Ecto neural progenitor cell (in vitro differentiated cells): ENCODE data around the gene SIK2.

Experiments used
- DNase-seq: peaks from one replicate; pipeline ENCODE4 v3.0.0-alpha.2; 2018; ENCODE audit warnings: low spot score

SIK2 gene

DNA sequence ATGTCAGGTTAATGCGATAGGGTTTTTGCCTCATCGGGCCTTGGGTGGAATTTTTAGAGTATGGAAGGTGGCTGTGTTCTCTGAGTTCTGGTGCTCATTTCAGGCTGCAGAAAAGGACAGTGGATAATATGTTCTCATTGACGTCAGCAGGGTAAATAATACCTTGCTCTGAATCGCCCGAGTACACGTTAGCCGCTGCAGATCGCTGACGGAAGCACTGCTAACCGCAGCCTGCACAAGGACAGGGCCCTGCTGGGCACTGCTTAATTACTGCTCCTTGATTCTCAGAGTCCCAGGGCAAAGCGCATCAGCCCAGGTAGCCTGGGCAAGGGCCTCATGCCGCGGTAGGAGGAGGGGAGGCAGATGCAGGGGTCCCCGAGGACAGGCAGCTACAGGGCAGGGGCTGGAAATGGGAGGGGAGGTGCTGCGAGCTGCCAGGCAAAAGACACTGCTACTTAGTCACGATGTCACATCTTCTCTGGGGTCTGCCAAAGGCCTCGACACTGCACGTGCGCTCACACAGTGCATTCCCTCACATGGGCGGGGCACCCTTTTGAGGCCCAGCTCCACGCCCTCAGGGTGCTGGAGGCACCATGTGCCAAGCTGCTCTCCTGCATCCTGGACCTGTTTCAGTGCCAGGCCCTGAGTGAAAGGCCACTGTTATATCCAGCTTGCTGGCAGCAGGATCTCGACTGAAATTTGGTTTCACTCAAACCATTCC lies 128.8 kb downstream of the SIK2 start:
- no peak for DNase-seq

DNA sequence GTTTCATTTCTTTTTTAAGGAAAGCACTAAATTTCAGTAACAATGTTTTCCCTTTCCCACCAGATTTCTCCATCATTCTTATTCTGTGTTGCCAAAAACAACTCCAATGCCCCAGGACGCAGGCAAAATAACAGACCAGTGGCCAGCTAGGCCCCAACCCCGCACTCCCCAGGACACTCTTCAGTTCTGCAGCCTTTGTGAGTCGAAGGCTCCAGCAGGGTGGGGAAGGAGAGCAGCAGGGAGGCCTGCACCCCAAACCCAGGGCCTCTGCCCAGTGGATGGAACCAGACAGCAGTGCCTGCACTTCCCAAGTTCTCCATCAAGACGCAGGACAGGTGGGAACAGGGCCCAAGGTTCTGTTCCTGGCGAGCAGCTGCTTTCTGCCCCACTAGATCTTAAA lies 129.6 kb downstream of the SIK2 start:
- DNase-seq: no peak

DNA sequence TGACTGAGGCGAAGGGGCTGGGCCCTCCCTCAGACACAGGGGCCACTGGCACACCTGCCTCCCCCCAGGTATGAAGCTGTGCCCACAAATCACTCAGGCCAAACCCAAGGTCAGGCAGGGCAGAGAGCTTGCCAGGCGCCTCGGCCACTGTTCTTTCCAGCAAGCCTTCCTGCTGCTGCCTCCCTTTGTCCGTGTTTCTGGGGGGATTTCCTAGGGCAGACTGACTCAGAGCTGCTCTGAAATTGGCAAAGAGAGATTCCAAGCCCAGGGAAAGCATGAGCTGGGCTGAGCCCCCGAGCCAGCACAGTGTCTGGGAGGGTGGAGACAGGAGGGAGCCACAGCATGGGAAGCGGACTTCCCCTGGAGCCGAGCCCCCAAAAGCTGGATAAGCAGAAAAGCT lies 130.8 kb downstream of the SIK2 start:
- no peak for DNase-seq

DNA sequence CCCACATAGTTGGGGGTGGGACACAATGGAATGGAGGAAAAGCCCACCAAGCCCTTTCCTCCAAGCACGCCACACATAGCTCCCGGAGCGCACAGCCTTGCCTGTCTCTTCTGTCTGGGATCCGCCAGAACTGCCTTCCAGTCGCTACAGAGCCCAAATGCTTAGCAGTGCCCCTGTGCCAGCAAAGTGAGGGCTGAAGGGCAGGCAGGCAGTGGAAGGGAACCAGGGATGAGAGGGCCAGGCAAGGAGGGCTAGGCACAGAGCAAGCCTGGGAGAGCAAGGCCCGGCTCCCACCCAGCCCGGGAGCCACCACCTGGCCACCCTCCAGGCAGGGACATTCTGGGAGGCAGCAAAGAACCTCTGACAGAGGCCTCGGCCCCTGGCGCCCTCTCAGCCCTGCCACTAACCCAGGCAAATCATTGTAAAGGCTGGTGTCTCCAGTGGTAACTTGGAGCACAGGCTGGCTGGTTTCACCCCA lies 131.4 kb downstream of the SIK2 start:
- no peak for DNase-seq

DNA sequence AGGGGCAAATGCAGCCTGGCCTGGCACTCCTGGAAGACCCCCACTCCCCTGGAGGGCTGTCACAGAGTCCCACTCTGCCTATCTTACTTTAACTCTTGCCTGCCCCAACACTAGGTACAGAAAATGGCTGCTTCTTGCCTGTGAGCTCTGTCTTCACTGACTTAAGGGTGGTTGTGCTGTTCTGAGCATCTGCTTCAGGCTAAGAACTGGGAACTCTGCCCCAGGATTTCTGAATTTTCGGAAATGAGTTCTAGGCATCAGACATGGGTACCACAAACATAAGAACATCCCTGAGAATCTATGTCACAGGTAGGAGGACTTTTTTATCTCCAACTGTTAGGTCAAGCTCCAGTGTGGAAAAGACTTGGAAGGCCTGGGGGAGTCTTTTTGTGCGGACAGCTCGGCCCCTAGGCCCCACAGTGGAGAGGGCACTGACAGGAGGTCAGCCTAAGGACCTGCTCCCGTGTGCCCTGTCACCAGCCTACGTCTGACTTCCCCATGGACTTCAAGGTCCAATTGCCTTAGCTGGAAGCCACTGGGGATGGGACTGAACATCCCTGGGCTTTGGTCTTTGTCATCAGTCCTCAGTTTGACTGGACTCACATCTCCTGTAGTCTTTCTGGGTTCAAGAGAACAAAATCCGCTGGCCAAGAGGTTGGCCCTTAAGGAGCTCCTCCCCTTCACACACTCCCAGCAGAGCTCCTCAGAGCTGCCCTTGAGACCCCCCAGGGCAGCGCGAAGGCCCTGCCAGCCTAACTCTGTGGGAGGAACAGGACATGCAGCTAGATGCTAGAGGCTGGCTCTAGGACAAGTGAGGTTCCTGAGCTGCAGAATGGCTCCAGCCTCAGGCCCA lies 132.1 kb downstream of the SIK2 start:
- no peak for DNase-seq

DNA sequence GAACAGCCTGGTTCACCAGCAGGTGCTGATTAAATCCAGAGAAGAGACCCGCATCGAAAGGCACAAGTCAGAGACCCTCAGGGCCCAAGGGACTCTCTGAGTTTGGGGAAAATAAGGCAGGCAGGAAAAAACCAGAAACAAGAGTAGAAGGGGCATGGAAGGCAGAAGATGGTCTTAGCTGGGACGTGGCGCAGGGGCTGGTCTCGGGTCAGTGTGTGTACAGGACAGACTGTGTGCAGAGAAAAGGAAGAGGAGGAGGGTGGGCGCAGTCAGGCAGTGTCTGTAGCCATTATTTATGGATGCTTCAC lies 132.7 kb downstream of the SIK2 start:
- DNase-seq: no peak

DNA sequence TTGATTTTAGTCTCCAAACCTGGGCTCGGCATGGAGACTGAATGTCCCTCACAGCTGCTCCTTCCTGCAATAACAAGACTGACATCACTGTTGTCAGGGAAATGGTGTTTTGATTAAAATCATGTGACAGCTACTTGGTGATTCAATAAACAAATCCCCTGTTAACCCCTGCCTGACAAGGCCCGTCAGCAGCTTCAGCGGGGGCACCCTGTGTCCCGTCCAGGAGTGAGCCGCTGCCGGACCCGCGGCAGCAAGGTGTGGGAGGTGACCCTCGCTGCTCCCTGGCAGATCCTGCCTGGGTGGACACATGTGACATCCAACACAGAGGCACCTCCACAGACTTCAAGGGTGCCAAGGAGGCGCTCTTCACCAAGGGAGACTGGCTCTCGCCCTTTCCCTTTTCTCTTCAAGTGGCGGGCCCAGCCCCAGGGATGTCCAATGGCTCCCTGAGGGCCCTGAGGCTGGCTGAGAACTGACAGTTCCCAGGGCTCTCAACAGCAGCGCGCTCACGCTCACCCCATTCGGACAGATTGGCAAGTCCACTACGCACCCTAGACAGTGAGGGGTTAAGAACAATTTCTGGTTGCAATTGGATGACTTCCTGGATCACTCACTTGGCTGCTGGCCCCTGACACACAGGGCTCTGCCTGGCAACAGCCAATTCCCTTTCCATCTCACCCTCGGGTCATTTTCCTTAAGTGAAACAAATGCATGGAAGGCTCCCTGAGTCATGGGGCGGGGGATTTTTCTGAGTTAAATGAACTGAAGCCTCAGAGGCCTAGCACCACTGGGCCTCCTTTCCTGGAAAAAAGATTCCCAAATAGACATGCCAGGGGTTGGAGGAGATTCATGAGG lies 133.2 kb downstream of the SIK2 start:
- no peak for DNase-seq

DNA sequence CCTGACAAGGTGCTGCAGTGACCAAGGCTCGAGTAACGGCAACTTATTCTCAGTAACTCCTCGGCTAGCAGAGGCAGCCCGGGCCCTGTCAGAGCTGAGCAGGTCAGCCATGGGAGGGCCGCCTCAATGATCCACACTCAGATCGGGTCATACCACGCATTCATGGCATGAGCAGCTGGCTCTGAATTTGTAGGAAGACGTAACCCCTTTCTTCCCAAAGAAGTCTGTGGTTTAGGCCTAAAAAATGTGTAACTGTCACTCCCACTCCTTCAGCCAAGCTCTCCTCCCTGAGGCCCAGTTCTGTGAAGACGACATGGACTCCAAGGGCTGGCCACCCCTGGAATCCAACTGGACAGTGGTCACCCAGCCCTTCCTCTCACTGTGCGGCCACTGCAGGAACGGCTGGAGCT lies 133.9 kb downstream of the SIK2 start:
- DNase-seq: no peak

DNA sequence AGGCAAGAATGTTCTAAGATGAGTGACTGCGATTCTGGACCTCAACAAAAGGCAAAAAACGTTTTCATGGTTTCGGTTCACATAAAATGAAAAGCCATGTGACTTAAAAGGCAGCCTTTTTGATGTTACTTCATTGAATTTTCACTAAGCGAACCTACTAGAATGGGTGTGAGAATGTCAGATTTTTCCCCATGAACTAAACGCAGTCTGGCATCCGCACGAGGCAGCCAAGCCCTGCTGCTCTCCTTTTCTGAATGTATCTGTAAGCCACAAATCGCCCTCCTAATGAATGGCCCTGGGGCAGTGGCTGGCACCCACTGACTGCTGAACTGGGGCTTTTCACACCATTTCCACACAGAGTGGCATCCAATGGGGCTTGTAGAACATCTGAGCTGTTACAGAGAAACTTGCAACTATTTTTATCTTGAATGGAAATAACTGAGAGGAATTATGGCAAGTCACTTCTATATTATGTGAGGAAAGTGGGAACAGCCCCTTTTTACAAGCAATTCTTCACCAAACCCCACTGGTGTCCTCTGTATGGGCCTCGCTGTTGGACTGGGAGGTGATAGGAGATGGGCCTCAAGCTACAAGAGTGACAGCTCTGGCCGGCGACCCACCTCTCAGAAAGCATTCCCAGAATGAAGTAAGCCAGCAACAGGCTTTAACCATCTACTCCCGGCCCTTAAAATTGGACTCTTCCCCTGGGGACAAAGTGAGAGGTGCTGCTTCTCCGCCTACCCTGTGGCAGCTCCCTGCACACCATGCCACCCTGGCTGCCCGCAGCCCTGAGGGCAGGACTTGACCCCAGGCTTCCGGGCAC lies 134.6 kb downstream of the SIK2 start:
- DNase-seq: no peak

DNA sequence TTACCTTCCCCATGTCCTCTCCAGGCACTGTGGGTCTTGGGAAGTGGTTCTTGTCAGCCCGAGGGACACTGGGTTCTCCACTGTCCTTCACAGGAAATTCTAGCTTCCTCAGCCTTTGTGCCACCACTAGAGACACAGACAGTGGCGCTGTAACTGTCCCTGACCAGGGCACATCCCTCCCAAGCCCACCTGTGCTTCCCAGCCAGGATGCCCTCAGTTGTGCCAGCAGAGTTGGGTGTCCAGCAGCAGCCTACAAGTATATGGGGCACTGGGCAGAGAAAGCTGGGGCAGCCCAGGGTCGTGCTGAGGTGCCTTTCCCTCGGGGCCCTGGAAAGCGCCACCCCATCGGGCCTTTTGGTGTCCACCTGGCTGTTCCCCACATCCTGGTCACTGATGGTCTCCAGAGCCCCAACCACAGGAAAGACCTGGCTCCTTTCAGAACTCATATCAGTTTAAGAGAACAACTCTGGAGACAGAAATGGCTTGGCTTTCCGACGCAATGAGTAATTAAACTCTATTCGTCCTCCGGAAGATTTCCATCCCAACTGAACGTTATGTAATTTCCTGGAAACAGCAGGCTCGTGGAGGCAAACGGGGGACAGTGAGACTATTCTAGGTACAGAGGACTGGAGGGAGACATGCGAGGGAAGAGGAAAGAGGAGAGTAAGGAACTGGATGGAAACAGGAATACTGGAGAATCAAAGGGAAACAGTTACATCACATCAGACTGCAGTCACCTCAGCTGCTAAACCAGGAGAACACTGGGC lies 135.4 kb downstream of the SIK2 start:
- no peak for DNase-seq

DNA sequence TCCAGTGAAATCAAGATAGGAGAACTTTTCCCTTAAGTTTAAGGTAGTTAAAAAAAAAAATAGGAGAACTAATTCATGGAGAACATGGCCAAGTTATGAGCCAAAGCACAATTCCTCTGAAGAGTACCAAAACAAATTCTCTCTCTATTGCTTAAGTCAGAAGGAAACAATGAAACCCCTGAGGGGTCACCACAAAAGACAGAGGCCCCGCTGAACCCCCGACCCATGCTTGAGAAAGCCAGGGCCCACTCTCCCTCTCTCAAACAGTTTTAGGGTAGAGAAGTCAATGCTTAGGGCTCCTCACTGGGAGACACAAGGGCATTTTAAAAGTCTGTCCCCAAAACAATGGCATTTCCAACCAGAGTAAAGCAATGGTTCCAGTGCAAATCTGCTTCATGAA lies 137.1 kb downstream of the SIK2 start:
- no peak for DNase-seq

DNA sequence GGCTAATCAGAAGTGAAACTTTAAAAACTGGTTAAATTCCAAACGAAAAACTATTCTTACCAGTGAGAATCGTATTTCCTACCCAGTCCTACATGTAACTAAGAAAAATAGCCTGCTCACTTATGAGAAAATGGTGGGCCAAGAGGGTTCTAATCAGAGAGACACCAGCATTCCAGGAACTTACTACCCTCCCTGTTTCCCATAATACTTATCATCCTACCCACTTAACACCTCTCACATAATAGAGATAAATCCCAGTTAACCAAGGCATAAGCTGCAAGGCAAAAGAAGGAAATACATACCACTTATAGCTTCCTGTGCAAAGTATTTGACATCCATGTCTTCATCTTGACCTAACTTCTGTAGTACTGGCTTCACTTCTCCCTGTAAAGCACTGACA lies 139.5 kb downstream of the SIK2 start:
- no peak for DNase-seq

DNA sequence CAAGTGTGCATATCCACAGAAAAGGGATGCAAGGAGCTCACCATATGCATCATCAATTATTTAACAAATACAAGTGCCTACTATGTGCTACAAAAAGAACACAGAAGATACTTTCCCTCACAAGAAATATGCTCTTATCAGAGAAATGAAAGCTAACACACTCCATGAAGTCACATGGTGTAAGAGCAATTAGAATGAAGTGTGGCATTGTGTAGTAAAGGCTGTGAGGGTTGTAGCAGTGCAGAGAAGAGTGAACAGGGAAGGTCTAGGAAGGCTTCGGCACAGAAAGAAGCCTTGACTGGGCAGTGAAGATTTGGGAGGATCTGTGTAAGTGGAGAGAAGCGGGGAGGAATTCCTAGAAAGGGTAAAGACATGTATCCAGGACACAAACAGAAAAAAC lies 141.5 kb downstream of the SIK2 start:
- no peak for DNase-seq

DNA sequence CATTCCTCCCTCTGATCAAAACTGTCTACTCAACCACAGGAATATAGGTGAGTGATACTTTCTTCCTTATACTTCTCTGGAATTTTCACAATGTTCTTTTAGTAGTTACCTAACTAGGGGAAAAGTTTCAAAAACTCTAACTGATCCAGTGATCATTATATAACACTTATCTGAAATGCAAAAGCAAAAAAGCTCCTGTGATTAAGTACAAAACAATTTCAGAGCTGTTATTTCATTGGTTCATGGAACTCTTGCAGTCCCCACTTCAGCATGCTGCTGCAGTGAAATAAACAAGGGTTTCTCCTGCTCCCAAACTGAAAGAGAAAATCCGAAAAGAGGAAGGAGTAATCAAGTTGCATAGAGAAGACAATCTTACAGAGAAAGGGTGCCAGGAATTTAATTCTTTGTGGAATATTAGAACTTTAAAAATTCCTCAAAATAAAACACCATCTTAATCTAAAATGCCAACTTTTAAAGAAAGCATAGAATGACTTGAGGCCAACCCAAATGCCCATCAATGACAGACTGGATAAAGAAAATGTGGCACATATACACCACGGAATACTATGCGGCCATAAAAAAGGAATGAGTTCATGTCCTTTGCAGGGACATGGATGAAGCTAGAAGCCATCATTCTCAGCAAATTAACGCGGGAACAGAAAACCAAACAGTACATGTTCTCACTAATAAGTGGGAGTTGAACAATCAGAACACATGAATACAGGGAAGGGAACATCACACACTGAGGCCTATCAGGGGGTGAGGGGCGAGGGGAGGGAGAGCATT lies 143.7 kb downstream of the SIK2 start:
- DNase-seq: no peak

DNA sequence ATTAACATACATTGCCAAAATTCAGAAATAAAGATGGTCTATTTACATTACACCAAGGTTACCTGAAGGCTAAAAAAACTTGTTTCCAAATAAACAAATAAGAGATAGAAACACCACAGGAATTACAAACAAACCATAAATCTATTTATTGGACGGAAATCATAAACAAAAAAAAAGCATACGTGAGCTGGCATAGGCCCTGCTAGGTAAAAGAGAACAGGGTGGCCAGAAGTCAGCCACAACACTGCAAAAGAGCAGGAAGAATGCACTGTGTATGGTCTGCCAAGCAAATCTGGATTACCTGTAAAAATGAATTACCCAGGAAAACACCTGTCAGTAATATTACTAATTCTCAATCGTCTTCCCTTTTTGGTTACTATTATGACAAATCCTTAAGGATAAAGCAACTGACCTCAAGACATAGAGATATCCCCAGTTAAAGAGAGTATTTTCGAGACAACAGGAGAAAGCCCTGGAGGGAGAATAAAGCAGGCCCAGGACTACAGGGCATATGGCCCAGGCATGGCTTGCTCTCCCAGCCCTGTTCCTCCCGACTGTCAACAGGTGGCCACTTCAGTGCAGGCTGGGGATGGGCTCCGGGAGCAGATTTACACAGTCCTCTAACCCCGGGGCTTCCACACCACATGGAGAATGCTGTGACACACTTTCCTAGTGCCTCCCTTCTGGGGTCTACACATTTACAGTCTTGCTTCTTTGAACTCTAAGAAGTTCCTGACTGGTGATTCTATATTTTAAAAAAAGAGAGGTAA lies 146.0 kb downstream of the SIK2 start:
- DNase-seq: no peak

DNA sequence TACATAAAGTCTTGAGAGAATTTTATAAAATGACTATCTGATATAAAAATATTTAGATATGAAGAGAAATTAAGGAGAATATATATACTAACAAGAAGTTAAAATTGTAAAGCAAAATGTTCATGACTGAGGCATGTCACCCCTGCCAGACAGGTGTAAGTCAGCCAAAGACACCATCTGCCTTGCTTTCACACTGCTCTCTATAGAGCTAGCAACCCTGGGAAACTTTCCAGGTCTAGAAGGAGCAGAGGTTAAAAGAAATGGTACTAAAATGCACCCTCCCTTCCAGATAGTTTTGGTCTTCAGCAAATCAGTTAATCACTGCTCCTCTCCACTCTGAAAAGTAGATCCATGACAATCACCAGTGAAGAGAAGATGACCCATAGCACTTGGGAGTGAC lies 147.4 kb downstream of the SIK2 start:
- no peak for DNase-seq

DNA sequence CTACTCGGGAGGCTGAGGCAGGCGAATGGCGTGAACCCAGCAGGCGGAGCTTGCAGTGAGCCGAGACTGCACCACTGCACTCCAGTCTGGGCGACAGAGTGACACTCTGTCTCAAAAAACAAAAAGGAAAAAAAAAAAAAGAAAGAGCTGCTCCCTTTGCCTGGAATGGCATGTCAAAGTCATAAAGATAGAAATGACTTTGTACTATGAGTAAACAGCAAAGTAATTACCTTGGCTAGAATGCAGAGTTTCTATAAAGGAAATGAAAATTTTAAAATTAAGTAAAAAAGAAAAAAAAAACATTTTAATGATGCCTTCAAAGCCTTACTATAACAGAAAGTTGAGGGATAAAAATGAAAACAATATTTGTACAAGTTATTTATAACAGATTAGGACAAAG lies 153.8 kb downstream of the SIK2 start:
- no peak for DNase-seq

DNA sequence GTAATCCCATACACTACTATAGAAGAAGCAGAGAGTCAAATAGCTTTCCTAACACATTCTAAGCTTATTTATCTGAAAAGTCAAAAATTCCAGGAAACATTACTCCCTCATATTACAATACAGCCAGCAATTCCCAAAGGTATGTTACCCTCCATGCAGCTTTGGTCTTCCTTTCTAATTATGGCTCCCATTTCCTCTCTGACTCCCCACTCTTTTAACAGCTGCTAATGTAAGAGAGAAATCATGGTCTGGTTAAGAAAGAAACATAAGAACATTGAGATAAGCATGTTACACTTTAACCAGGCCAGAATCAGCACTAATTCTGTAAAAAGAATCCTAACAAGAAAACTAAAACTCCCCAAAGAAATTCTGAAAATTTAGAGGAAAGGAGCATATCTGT lies 157.1 kb downstream of the SIK2 start:
- no peak for DNase-seq

DNA sequence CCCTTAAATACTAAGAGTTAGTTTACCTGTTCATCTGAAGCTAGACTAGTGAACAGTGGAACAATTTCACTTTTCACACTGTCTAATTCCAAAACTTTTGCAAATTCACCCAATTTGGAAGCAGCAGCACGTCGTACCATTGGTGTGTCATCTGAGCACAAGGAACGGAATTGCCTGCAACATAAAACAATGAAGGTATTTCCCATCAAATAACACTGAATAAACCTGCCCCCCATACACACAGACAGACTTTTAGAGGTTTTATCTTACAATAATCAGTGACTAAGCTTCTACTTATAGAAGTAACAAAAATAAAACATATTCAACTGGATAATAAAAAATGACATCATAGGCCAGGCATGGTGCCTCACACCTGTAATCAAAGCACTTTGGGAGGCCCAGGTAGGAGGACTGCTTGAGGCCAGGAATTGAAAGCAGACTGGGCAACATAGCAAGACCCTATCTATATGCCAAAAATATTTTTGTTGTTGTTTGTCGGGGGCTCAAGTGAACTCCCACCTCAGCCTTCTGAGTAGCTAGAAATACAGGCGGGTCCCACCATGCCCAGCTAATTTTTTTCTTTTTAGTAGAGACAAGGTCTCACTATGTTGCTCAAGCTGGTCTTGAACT lies 157.6 kb downstream of the SIK2 start:
- no peak for DNase-seq
